GM19240 (cell line): ENCODE data around the gene HNRNPL.
"Not testable (repeated sequence)": the region's sequence is repeated elsewhere in the genome, so short reads cannot be mapped to it uniquely, and the experiment has no call there.

Experiments used
- DNase-seq: peaks from one replicate; pipeline ENCODE4 v3.0.0; 2011; ENCODE audit warnings: low spot score; ENCODE audit not compliant: insufficient read length

The HNRNPL gene

GRCh38 chr19:38830039-38830733 is 19.6 kb downstream of the HNRNPL start:
- DNase-seq: no peak

GRCh38 chr19:38829203-38829602 is 20.6 kb downstream of the HNRNPL start:
- not testable (repeated sequence) for DNase-seq

- no peak for DNase-seq
Observed at GRCh38 chr19:38826856-38827551, 22.8 kb downstream of the HNRNPL start.

- not testable (repeated sequence) for DNase-seq
Observed at GRCh38 chr19:38825936-38826335, 23.9 kb downstream of the HNRNPL start.

GRCh38 chr19:38821230-38821825 is 28.5 kb downstream of the HNRNPL start:
- not testable (repeated sequence) for DNase-seq

GRCh38 chr19:38819231-38819920 is 30.4 kb downstream of the HNRNPL start:
- no peak for DNase-seq

GRCh38 chr19:38817081-38817480 is 32.7 kb downstream of the HNRNPL start:
- no peak for DNase-seq

GRCh38 chr19:38816131-38816750 is 33.5 kb downstream of the HNRNPL start:
- no peak for DNase-seq

GRCh38 chr19:38815059-38816001 is 34.5 kb downstream of the HNRNPL start:
- DNase-seq: no peak

- not testable (repeated sequence) for DNase-seq
Observed at GRCh38 chr19:38813932-38814331, 35.9 kb downstream of the HNRNPL start.

GRCh38 chr19:38813323-38813722 is 36.5 kb downstream of the HNRNPL start:
- no peak for DNase-seq

GRCh38 chr19:38812841-38813320 is 36.9 kb downstream of the HNRNPL start, which contains the start of gene LGALS4:
TSS of gene LGALS4 (minus strand) at chr19:38812945. CDS start at chr19:38812886, 59 bp downstream.
- DNase-seq: no peak

GRCh38 chr19:38812009-38812840 is 37.6 kb downstream of the HNRNPL start:
- no peak for DNase-seq

- DNase-seq: no peak
Observed at GRCh38 chr19:38809592-38810252, 40.1 kb downstream of the HNRNPL start.

GRCh38 chr19:38808741-38809140 is 41.0 kb downstream of the HNRNPL start:
- no peak for DNase-seq

GRCh38 chr19:38807374-38808098 is 42.2 kb downstream of the HNRNPL start:
- DNase-seq: not testable (repeated sequence)

- no peak for DNase-seq
Observed at GRCh38 chr19:38806371-38806770, 43.4 kb downstream of the HNRNPL start.

- no peak for DNase-seq
Observed at GRCh38 chr19:38805180-38805579, 44.6 kb downstream of the HNRNPL start.
